Thyroid gland (tissue), 4 donors: Measurements from ENCODE around the gene SCRN3.

Source experiments
- POLR2A ChIP-seq, 2 donors: fragments of 450-650 bp; IDR thresholded peaks; one replicate each; pipeline ENCODE4 v1.6.1; 2017; ENCODE audit warnings: antibody characterized with exemption in 2 of 2, mild to moderate bottlenecking in 2 of 2, moderate library complexity in 1 of 2
- TF ChIP-seq, protein P1 (sequence below), 6 experiments: fragments of 200-600 bp in 3 of 6; fragments of 450-650 bp in 3 of 6; sonication (generic) in 3 of 6; IDR thresholded peaks; one replicate each; pipeline ENCODE4 v1.5.1; 2016 to 2019; ENCODE audit warnings: antibody characterized with exemption in 6 of 6, mild to moderate bottlenecking in 2 of 6, inconsistent platforms in 1 of 6, moderate library complexity in 1 of 6

DNA sequence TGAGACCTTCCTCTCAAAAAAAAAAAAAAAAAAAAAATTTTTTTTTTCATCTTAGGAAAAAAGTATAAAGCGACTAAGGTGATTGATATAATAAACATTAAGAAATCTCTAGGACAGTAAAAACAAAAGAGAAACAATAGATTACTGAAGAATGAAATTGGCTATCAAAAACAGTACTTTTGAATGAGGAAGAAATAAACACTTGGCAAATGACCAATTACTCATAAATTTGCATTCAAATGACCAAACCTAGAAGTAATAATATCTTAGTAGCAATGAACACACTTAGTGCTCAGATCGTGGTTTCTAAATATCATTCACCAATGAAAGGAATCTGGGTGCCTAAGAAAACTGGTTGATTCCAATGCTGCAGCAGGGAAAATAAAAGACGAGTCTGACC lies 10.3 kb upstream of the SCRN3 start:
- TF ChIP-seq, protein P1, sequence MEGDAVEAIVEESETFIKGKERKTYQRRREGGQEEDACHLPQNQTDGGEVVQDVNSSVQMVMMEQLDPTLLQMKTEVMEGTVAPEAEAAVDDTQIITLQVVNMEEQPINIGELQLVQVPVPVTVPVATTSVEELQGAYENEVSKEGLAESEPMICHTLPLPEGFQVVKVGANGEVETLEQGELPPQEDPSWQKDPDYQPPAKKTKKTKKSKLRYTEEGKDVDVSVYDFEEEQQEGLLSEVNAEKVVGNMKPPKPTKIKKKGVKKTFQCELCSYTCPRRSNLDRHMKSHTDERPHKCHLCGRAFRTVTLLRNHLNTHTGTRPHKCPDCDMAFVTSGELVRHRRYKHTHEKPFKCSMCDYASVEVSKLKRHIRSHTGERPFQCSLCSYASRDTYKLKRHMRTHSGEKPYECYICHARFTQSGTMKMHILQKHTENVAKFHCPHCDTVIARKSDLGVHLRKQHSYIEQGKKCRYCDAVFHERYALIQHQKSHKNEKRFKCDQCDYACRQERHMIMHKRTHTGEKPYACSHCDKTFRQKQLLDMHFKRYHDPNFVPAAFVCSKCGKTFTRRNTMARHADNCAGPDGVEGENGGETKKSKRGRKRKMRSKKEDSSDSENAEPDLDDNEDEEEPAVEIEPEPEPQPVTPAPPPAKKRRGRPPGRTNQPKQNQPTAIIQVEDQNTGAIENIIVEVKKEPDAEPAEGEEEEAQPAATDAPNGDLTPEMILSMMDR (IDR thresholded peaks at IDR 0.05) = no peak
- TF ChIP-seq POLR2A (IDR thresholded peaks at IDR 0.05) = no peak
